IMR-90 (cell line): Measurements from ENCODE around the gene CUBN. TPM values are rescaled to one million over a fixed set of nuclear protein-coding genes. Genes with fewer than 3 reads are reported as not detected.
A peak's percentile ranks its signal among the peaks of the same experiment; 100 is the strongest.

Experiments
- ATAC-seq: fragments of 200-7000 bp; cut with Tn5 transposase; 2 replicates; pipeline ENCODE4 v1.9.1; 2020; ENCODE audit warnings: low read depth, mild to moderate bottlenecking, moderate library complexity
- BruUV-seq: library from RNA; stranded (reverse); fragments of 400-500 nt; replicated peaks from 2 replicates; lab custom pipeline; 2021; lab: Mats Ljungman, UMichigan
- CTCF ChIA-PET: fragments of 300-600 bp; formaldehyde crosslinking; extraction: SDS; loops from one replicate; lab custom pipeline; 2021; ENCODE audit warnings: antibody characterized with exemption; lab: Yijun Ruan, JAX
- POLR2A ChIA-PET: fragments of 300-600 bp; sonication (Branson Sonifier 250); formaldehyde crosslinking; loops from one replicate; lab custom pipeline; 2022; ENCODE audit warnings: antibody characterized with exemption; ENCODE audit not compliant: unreplicated experiment; lab: Charles Lee
- DNase-seq: peaks from one replicate; pipeline ENCODE4 v3.0.0; 2013
- H2AFZ ChIP-seq: replicated peaks from 2 replicates; pipeline ENCODE3; 2013; ENCODE audit warnings: low read length, mild to moderate bottlenecking; ENCODE audit not compliant: poor library complexity
- H2AK5ac ChIP-seq: 2 replicates; pipeline ENCODE4 v1.6.1; 2013; ENCODE audit warnings: low read depth, low read length, inconsistent platforms
- H2AK9ac ChIP-seq: replicated peaks from 2 replicates; pipeline ENCODE3; 2013; ENCODE audit warnings: mild to moderate bottlenecking, low read depth, low read length, moderate library complexity; ENCODE audit not compliant: poor library complexity
- H2BK120ac ChIP-seq: 2 replicates; pipeline ENCODE4 v1.6.1; 2013; ENCODE audit warnings: low read depth, low read length, inconsistent platforms
- H2BK15ac ChIP-seq: 3 replicates; pipeline ENCODE4 v1.6.1; 2013; ENCODE audit warnings: low read depth, low read length, inconsistent platforms
- H2BK20ac ChIP-seq: 2 replicates; pipeline ENCODE4 v1.6.1; 2013; ENCODE audit warnings: low read depth, mild to moderate bottlenecking, inconsistent platforms, low read length, moderate library complexity
- H2BK5ac ChIP-seq: 2 replicates; pipeline ENCODE4 v1.6.1; 2013; ENCODE audit warnings: mild to moderate bottlenecking, low read depth, low read length, inconsistent platforms; ENCODE audit not compliant: poor library complexity, severe bottlenecking
- H3K14ac ChIP-seq: replicated peaks from 2 replicates; pipeline ENCODE4 v1.6.1; 2013; ENCODE audit warnings: low read depth, low read length, inconsistent platforms
- H3K18ac ChIP-seq: 2 replicates; pipeline ENCODE4 v1.6.1; 2013; ENCODE audit warnings: low read depth, low read length, control low read depth
- H3K23ac ChIP-seq: 2 replicates; pipeline ENCODE4 v1.6.1; 2013; ENCODE audit warnings: low read depth, low read length, inconsistent platforms
- H3K27ac ChIP-seq: 2 replicates; pipeline ENCODE4 v1.5.1; 2013; ENCODE audit warnings: mild to moderate bottlenecking, control low read depth, low read length; ENCODE audit not compliant: insufficient read depth
- H3K27me3 ChIP-seq: 2 replicates; pipeline ENCODE4 v1.6.1; 2013; ENCODE audit warnings: low read length; ENCODE audit not compliant: control insufficient read depth, insufficient read depth
- H3K36me3 ChIP-seq: 2 replicates; pipeline ENCODE4 v1.6.1; 2013; ENCODE audit warnings: low read length, mixed read lengths; ENCODE audit not compliant: control insufficient read depth, insufficient read depth
- H3K4ac ChIP-seq: 2 replicates; pipeline ENCODE4 v1.6.1; 2013; ENCODE audit warnings: low read depth, low read length, inconsistent platforms
- H3K4me1 ChIP-seq: 2 replicates; pipeline ENCODE4 v1.6.1; 2013; ENCODE audit warnings: low read length, mixed read lengths; ENCODE audit not compliant: control insufficient read depth, insufficient read depth
- H3K4me2 ChIP-seq: 2 replicates; pipeline ENCODE4 v1.6.1; 2013; ENCODE audit warnings: low read depth, mild to moderate bottlenecking, control low read depth, low read length, moderate library complexity
- H3K4me3 ChIP-seq: 2 replicates; pipeline ENCODE4 v1.5.1; 2013; ENCODE audit warnings: low read depth, mild to moderate bottlenecking, control low read depth, low read length, moderate library complexity; ENCODE audit not compliant: insufficient read depth
- H3K56ac ChIP-seq: 2 replicates; pipeline ENCODE4 v1.6.1; 2013; ENCODE audit warnings: low read length, inconsistent platforms; ENCODE audit not compliant: insufficient read depth; ENCODE audit errors: extremely low read depth
- H3K79me1 ChIP-seq, 2 experiments: 2 replicates each; pipeline ENCODE4 v1.6.1; 2013; ENCODE audit warnings: low read length in 2 of 2, inconsistent platforms in 1 of 2, low read depth in 1 of 2
- H3K9ac ChIP-seq: 2 replicates; pipeline ENCODE4 v1.6.1; 2013; ENCODE audit warnings: low read depth, low read length, control low read depth
- H3K9me1 ChIP-seq: 2 replicates; pipeline ENCODE4 v1.6.1; 2013; ENCODE audit warnings: low read length, inconsistent platforms; ENCODE audit not compliant: insufficient read depth
- H3K9me3 ChIP-seq: 2 replicates; pipeline ENCODE4 v1.6.1; 2013; ENCODE audit warnings: low read length; ENCODE audit not compliant: control insufficient read depth, insufficient read depth
- H4K20me1 ChIP-seq: 2 replicates; pipeline ENCODE4 v1.6.1; 2013; ENCODE audit warnings: low read length, inconsistent platforms; ENCODE audit not compliant: insufficient read depth
- H4K5ac ChIP-seq: 2 replicates; pipeline ENCODE4 v1.6.1; 2013; ENCODE audit warnings: mild to moderate bottlenecking, low read depth, low read length, control low read depth
- H4K8ac ChIP-seq, 2 experiments: 2 replicates each; pipeline ENCODE4 v1.6.1; 2013; ENCODE audit warnings: low read depth in 2 of 2, low read length in 2 of 2, control low read depth in 1 of 2, inconsistent platforms in 1 of 2
- H4K91ac ChIP-seq: 2 replicates; pipeline ENCODE4 v1.6.1; 2013; ENCODE audit warnings: low read depth, low read length, inconsistent platforms; ENCODE audit not compliant: insufficient read depth
- MAZ ChIP-seq: IDR thresholded peaks from 2 replicates; pipeline ENCODE4 v1.6.1; 2012; ENCODE audit warnings: low read depth, mild to moderate bottlenecking, low read length, improper control_type of control experiment, moderate library complexity, borderline replicate concordance
- RFX5 ChIP-seq: IDR thresholded peaks from 2 replicates; pipeline ENCODE4 v1.8.0; 2012; ENCODE audit warnings: low read depth, mild to moderate bottlenecking, low read length, moderate library complexity
- WGBS, 2 experiments: methylation state at CpG; one replicate each; pipeline versions ENCODE4 v1.1.5 to v1.1.7; 2013; ENCODE audit warnings: missing lambda C conversion rate in 2 of 2; ENCODE audit not compliant: insufficient read length in 1 of 2; ENCODE audit errors: extremely low coverage in 2 of 2; 5-methylcytosine and 5-hydroxymethylcytosine counted together
- dilution Hi-C: fragments of 300-500 bp; cut with HindIII; formaldehyde crosslinking; loops from one replicate; pipeline ENCODE4 v1.14.3; 2018; ENCODE audit warnings: low sequenced_read_pairs; ENCODE audit not compliant: unreplicated experiment
- in situ Hi-C: fragments of 300-500 bp; cut with MboI; formaldehyde crosslinking; loops from 3 replicates; pipeline ENCODE4 v1.14.3; 2019; ENCODE audit warnings: low sequenced_read_pairs, inconsistent platforms, mixed read lengths
- intact Hi-C: fragments of 100-400 bp; cut with micrococcal nuclease; formaldehyde crosslinking; loops from 2 replicates; pipeline ENCODE4 v1.10.0; 2022
- polyA plus RNA-seq, 3 experiments: library from polyadenylated mRNA; depleted of rRNA; stranded (reverse); fragments of >200 nt; gene quantifications; 2 replicates each; pipeline ENCODE4 v1.2.3, GENCODE V29; 2012; ENCODE audit warnings: low replicate concordance in 1 of 3
- total RNA-seq: library from RNA; depleted of rRNA; stranded (reverse); fragments of >200 nt; gene quantifications from 2 replicates; pipeline ENCODE4 v1.2.3, GENCODE V29; 2012
- TF ChIP-seq, protein P1 (sequence below): conservative IDR thresholded peaks from 2 replicates; pipeline ENCODE4 v1.5.1; 2012; ENCODE audit warnings: mild to moderate bottlenecking, low read depth, low read length, improper control_type of control experiment

CUBN gene
- total and polyA plus RNA-seq, 2 of the 4 experiments (the other 2 are of a cell fraction): 0.19 to 0.54 TPM

DNA sequence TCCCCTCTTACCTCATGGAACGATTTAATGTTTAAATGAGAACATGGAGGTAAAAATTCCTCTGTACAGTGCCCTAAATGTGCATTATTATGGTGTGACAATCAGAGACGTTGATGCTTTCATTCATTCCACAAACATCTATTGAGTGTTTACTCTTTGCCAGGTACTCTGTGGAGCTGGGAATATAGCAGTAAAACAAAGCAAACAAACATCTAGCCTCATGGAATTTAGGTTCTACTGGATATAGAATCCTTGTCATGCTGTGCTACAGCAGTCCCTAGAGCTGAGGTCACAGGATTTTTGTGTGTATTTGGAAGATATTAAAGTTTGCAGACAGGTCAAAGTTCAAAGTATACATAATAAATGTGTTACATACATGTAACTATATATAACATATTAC, 140.7 kb downstream of the CUBN start:
- in situ Hi-C loops (no loop called here), dilution Hi-C loops (no loop called here), intact Hi-C loops (loop anchor here (5.0 kb wide), 1 partner anchor 238 kb away; the partner anchor contains the start of gene VIM)
- peaks cover 27% of the 10 kb centered on the region for H3K4me1 ChIP-seq
- H4K8ac ChIP-seq: peak overlapping the region in 1 of 2 experiments; percentile 26; a peak in 1 of 4 replicates
- no peak overlapping the region for H2AK5ac ChIP-seq
- TF ChIP-seq RFX5 (no peak), MAZ (no peak)
- TF ChIP-seq, protein P1, sequence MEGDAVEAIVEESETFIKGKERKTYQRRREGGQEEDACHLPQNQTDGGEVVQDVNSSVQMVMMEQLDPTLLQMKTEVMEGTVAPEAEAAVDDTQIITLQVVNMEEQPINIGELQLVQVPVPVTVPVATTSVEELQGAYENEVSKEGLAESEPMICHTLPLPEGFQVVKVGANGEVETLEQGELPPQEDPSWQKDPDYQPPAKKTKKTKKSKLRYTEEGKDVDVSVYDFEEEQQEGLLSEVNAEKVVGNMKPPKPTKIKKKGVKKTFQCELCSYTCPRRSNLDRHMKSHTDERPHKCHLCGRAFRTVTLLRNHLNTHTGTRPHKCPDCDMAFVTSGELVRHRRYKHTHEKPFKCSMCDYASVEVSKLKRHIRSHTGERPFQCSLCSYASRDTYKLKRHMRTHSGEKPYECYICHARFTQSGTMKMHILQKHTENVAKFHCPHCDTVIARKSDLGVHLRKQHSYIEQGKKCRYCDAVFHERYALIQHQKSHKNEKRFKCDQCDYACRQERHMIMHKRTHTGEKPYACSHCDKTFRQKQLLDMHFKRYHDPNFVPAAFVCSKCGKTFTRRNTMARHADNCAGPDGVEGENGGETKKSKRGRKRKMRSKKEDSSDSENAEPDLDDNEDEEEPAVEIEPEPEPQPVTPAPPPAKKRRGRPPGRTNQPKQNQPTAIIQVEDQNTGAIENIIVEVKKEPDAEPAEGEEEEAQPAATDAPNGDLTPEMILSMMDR: no peak
- no peak overlapping the region for H3K27ac ChIP-seq
- H2AFZ ChIP-seq: no peak overlapping the region
- ChIA-PET CTCF (no interaction called here), POLR2A (interaction anchor here (2.9 kb wide), 1 partner anchor 11 kb away, joined by 10 read pairs; no protein-coding TSS in a partner anchor)
- no peak for DNase-seq
- peak overlapping the region; percentile 89 for H2BK15ac ChIP-seq
- peak overlapping the region; percentile 64; the same call in 1 of the 2 replicates for H2BK120ac ChIP-seq
- H3K23ac ChIP-seq: peak overlapping the region; percentile 9; the same call in 1 of the 2 replicates
- no peak overlapping the region for H3K9ac ChIP-seq
- H2BK5ac ChIP-seq: peak overlapping the region; percentile 99
- H3K14ac ChIP-seq: peak overlapping the region; percentile 57; the same call in 1 of the 2 replicates
- BruUV-seq: no TSS peak
- H3K36me3 ChIP-seq: no peaks in the 10 kb centered on the region
- H4K5ac ChIP-seq: peak overlapping the region; percentile 11; the same call in 1 of the 2 replicates
- peak overlapping the region; percentile 63; the same call in 1 of the 2 replicates for H3K18ac ChIP-seq
- no peaks in the 10 kb centered on the region for H3K27me3 ChIP-seq
- no peaks in the 10 kb centered on the region for H3K9me3 ChIP-seq
- no peaks in the 10 kb centered on the region for H4K20me1 ChIP-seq
- H3K79me1 ChIP-seq: peaks cover 0 to 18% of the 10 kb centered on the region in 2 experiments; a peak in 2 of 4 replicates
- H3K4ac ChIP-seq: peak overlapping the region; percentile 94; the same call in 1 of the 2 replicates
- H3K4me2 ChIP-seq: no peak overlapping the region
- no peak for ATAC-seq
- no peak overlapping the region for H3K4me3 ChIP-seq
- no peak overlapping the region for H3K56ac ChIP-seq
- H2AK9ac ChIP-seq: no peak overlapping the region
- H2BK20ac ChIP-seq: peak overlapping the region; percentile 68; the same call in 1 of the 2 replicates
- WGBS, 2 experiments: no CpG with 5 or more reads among the region's 2 CpGs
- H3K9me1 ChIP-seq: peaks cover 17% of the 10 kb centered on the region
- H4K91ac ChIP-seq: peak overlapping the region; percentile 34
